GM12865 (cell line): ENCODE results near the gene LTB.

Source experiments
- DNase-seq: peaks from one replicate; pipeline ENCODE4 v3.0.0; 2010; ENCODE audit warnings: low read depth
- H3K4me3 ChIP-seq: 2 replicates; pipeline ENCODE4 v1.5.1; 2011; ENCODE audit warnings: mild to moderate bottlenecking, low read depth, low read length, control low read depth
- TF ChIP-seq, protein P1 (sequence below): IDR thresholded peaks from 2 replicates; pipeline ENCODE4 v1.5.1; 2011; ENCODE audit warnings: low read length, control low read depth, low read depth, inconsistent platforms; ENCODE audit not compliant: insufficient read depth; ENCODE audit errors: missing control alignments

Gene LTB

DNA sequence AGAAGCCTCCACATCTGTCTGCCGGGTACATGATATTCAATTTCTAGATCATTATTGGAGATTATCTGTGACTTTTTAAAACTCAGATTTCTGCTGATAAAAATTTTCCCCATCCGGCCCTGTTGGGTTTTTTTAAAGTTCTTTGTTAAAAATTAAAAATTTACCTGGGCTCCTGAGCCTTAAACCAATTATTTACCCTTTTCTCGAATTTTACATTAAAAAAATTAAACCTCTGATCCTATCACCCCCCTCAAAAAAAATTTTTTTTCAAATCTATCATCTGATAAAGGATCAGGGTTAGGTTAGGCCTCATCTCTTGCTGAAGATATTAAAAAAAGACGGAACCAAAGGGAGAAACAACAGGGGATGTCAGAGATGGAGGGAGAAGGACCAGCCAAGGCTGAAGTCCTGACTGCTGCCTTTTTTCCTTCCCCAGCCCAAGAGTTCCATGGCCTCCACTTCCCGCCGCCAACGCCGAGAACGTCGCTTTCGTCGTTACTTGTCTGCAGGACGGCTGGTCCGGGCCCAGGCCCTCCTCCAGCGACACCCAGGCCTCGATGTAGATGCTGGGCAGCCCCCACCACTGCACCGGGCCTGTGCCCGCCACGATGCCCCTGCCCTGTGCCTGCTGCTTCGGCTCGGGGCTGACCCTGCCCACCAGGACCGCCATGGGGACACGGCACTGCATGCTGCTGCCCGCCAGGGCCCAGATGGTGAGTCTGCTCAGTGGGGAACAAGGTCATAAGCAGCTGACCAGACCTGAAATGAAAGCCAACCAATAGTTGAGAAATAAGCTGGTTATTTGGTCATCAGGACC is 34.3 kb downstream of the LTB start:
- peak overlapping the region; percentile 54 for H3K4me3 ChIP-seq
- TF ChIP-seq, protein P1, sequence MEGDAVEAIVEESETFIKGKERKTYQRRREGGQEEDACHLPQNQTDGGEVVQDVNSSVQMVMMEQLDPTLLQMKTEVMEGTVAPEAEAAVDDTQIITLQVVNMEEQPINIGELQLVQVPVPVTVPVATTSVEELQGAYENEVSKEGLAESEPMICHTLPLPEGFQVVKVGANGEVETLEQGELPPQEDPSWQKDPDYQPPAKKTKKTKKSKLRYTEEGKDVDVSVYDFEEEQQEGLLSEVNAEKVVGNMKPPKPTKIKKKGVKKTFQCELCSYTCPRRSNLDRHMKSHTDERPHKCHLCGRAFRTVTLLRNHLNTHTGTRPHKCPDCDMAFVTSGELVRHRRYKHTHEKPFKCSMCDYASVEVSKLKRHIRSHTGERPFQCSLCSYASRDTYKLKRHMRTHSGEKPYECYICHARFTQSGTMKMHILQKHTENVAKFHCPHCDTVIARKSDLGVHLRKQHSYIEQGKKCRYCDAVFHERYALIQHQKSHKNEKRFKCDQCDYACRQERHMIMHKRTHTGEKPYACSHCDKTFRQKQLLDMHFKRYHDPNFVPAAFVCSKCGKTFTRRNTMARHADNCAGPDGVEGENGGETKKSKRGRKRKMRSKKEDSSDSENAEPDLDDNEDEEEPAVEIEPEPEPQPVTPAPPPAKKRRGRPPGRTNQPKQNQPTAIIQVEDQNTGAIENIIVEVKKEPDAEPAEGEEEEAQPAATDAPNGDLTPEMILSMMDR: no peak
- DNase-seq: no peak

DNA sequence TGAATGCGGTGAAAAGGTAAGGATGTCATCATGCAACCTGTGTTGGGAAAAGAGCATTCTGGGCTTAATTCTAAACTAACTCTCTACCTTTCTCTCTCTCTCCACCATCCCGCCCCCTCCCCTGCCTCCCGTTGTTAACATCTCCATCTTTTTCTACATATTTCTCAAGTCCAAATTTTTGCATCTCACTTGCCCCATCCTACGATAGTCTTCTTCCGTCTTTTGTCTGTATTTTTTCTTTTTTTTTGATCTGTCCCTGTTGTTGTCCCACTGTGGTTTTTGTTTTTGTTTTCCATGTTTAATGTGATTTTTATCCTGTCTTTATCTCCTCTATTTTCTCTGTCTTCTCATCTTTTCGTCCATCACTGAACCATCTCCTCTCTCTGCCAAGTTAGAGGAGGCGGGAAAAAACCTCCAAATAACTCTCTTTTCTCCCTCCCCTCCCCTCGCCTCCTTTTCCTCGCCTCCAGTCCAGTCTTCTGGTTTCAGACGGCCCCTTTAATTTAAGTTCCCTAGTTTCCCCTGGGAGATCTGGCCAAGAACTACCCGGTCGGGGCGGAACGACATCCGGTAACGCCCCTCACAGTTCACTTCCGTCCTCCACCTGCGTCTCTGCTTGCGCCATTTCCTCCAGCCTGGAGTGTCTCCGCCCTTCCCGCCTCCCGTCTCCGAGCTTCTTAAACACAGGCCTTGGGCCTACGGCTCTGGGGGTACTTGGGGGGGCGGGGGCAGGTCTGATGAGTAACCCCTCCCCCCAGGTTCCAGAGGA is 35.1 kb downstream of the LTB start, which contains the start of gene NFKBIL1:
Gene NFKBIL1 (plus strand): TSS at position 651 of the 769 bp plus-strand sequence. CDS start 87 bp downstream, at position 738.
- peak; percentile 98 for DNase-seq
- TF ChIP-seq, protein P1: no peak
- peak within 1 kb of the TSS; percentile 54 for H3K4me3 ChIP-seq

DNA sequence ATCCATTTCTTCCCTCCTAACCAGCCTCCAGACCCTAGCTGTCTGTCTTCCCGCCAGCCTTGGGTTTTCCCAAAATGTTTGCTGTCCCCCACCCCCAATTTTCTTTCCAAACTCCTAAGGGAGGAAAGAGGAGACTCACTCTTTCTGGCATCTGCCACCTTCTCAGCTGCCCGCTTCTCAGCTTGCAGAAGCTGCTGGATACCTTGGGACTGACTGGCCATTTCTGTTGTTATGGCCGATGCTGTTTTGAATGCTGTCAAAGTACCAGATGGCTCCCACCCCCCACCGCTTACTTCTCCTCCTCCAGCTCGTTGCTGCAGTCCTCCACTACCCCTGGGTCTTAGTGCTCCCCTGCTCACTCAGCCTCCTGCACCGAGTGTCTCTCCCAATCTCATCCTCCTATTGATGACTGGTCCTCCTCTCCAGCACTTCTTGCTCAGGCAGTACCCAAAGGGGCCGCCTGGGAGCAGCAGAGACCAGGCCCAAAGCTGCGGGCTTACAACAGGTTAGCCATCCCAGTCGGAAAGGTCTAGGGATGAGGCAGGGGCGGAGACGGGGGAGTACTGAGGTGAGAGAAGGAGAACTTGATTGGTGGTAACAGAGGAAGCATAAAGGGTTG is 35.8 kb downstream of the LTB start, which contains the start of gene ATP6V1G2:
Gene ATP6V1G2 (minus strand): TSS at position 270 of the 619 bp plus-strand sequence. CDS start 49 bp downstream, at position 221.
- H3K4me3 ChIP-seq: peak within 1 kb of the TSS; percentile 54
- peak; percentile 93 for DNase-seq
- TF ChIP-seq, protein P1: peak; percentile 98

DNA sequence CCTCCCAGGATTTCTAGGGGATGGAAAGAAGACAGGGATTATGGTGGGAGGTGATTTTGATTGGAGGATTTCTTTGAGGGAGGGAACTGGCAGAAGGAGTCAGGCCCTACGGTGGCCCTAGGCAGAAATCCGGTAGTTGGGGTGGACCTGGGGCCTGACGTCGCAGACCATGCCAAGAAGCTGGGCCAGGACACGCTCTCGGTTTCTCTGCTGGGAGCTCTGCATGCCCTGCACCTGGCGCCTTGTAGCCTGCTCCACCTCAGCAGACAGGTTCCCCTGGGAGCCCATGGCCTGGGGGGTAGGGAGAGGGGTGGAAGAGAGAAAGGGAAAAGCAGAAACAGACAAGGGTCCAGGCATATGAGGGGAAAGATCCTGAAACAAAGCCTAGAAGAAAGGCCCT is 36.9 kb downstream of the LTB start:
- TF ChIP-seq, protein P1: no peak
- no peak overlapping the region for H3K4me3 ChIP-seq
- no peak for DNase-seq

DNA sequence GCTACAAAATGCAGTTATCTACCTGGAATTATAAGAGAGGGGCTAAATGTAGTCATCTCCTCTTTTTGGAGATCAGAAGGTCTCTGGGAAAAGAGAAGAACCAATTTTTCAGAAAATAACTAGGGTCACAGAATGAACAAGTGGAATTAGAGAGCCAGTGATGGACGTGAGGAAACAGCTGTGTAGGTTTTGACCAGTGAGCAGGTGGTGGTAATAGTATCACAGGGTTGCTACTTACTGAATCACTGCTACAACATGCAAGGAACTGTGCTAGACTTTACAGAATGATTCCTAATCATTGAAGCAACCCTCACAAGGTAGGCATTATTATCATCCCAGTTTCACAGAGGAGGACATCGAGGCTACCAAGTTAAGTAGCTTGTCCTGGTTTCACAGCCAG is 37.5 kb downstream of the LTB start:
- no peak overlapping the region for H3K4me3 ChIP-seq
- TF ChIP-seq, protein P1: no peak
- DNase-seq: no peak

DNA sequence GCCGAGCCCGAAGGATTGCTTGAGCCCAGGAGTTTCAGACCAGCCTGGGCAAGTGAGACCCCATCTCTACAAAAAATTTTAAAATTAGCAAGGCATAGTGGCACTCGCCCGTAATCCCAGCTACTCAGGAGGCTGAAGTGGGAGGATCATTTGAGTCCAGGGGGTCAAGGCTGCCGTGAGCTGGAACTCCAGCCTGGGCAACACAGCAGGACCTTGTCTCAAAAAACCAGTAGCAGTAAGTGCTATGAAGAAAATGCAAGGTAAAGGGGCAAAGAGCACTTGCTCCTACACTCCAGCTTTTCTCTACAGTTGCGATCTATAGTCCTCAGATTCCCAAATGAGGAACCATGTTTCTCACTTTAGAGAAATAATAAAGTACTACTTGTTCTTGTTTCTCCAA is 38.6 kb downstream of the LTB start:
- no peak overlapping the region for H3K4me3 ChIP-seq
- no peak for DNase-seq
- TF ChIP-seq, protein P1: no peak
